Measurements from ENCODE around the gene CTNND1.
"Not testable (repeated sequence)": the region's sequence is repeated elsewhere in the genome, so short reads cannot be mapped to it uniquely, and the experiment has no call there.

CTNND1 gene

DNA sequence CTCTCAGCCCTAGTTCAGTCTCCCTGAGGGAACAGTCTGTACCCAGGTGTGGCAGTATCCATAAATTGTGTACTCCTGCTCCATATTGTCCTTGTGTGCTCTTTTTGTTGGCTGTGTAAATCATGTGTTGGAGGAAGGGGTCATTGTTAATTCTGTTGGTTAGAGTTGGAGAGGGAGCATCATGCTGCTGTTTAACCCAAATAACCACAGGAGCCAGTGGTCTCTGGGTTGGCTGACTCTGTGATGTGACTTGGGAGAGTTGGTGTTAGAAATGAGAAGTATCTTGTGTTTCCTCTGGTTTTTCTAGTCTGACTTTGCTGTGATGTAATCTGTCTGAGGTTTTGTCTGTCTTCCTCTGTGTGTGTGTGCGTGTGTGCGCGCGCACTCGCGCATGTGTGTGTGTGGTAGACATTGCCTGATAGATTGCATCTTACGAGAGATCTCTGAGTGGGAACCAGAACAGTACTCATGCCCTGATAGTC lies 30.5 kb downstream of the CTNND1 start:
- peak; percentile 71 to 91 (median 86) for DNase-seq

DNA sequence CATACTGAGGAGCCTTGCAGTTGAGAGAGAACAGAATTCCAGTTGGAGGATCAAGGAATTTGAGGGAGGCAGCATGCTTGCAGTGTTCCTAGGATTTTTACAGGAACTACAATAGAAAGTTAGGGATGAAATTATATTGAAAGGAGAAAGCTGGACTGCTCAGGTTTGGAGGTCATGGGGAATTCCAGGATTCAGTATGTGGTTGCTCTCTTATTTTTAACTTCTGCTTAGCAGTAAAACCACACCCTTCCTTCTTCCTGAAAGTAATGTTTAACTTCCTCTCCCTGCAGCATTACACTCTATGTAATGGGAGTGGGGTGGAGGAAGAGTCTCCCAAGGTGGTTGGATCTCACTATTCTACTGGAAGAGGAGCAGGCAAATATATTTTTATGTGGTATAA lies 31.3 kb downstream of the CTNND1 start:
- DNase-seq: no peak

DNA sequence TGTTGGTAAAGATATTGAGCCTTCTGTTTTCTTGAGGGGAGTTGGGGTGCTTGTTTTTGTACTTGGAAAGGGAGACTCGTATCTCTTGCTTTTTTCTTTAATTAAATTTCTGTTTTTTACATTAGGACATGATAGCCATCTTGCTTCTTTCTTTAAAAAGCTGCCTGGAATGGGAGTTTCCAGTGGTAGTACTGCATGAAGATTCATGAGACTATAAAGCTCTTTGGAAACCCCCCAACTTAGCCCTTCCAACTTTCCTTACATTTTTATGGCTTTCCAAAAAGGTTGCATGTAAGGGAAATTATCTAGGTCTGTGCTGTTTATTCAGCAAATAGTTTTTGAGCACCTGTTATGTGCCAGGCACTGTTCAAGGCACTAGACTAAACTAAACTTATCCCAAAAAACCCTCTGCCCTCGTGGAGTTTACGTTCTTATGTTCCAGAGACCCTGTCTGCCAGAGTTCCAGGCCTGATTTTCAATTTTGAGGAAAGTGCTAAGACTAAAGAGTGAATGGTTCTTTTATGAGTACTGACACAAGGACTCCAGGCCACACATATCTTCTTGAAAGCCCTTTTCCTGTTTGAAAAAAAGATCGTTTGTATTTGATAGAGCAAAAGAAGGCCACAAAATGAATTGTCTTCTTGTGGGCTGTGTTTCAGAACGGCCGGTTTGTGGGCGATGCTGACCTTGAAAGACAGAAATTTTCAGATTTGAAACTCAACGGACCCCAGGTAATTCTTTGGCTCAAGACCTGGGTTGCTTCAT lies 31.9 kb downstream of the CTNND1 start:
- DNase-seq: no peak

GRCh38 chr11:57798905-57799559 lies 37.4 kb downstream of the CTNND1 start:
- DNase-seq: no peak

DNA sequence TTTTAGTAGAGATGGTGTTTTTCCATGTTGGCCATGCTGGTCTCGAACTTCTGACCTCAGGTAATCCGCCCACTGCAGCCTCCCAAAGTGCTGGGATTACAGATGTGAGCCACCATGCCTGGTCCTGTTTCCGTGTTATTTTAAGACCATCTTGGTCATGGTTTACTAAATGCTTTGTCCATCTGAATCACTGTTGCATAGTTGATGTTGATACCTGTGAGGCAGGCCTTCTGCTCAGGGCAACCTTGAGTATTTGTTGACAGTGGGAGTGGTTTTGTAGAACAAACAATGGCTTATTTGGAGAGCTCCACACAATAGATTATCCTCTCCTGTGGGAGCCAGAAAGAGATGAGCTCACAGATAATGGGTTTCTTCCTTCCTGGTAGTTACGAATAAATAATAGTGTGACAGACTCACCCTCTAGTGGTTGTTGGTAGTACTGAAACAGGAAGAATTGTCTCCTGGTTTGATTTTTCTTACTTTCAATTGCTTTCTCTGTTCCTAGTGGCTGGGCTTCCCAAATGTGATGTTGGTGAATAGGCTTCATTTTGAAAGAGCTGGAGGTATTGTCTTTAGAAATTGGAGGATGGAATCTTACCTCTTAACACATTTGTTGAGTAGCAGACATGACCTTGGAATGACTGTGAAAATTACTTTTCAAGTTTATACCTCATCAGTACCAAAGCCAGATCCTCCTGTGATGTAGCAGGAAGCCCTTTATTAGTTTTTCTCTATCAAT lies 39.0 kb downstream of the CTNND1 start:
- peak in 3 of 6 experiments; percentile 47 to 71 (median 63) for DNase-seq

DNA sequence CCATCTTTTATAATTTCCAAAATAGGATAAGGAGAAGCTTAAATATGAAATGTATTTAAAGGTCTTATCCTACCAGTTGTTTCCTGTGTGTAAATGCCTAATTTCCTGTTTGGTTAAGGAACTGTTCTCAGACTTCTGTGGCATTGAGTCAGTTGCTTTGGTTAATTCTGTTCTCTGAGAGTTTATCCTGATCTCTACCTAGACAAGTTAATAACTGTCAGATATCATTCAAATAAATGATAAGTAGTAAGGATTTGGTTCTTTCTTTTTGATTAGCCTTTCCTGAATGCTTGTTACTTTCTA lies 39.5 kb downstream of the CTNND1 start:
- no peak for DNase-seq

- no peak for DNase-seq
Observed at GRCh38 chr11:57802411-57802810, 40.8 kb downstream of the CTNND1 start.

- no peak for DNase-seq
Observed at GRCh38 chr11:57804466-57804865, 42.9 kb downstream of the CTNND1 start.

DNA sequence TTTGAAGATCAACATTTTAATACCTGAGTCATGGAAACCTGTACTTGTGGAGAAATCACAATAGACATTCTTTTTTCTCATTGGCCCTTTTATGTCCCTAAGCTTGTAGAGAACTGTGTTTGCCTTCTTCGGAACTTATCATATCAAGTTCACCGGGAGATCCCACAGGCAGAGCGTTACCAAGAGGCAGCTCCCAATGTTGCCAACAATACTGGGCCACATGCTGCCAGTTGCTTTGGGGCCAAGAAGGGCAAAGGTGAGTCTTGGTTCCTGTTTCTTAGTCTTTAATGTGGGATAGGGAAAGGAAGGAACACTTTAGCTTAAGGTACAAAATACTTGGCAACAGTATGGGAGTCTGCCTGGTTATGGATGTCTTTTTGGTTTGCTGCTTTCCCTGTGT lies 44.2 kb downstream of the CTNND1 start:
- DNase-seq: no peak

DNA sequence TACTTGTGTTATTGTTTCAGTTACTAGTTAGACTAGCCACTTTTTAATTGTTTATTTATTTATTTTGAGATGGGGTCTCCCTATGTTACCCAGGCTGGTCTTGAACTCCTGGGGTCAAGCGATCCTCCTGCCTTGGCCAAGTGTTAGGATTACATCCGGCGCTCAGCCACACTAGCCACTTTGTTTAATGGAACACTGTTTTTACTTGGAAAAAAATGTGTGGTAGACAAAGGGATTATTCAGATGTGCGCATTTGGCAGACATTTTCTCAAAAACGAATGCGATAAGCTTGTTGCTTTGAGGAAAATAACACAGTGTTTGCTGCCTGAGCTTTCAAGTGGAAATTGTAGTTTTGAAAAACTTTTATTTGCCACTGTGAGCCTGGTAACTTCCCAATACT lies 51.0 kb downstream of the CTNND1 start:
- DNase-seq: no peak

DNA sequence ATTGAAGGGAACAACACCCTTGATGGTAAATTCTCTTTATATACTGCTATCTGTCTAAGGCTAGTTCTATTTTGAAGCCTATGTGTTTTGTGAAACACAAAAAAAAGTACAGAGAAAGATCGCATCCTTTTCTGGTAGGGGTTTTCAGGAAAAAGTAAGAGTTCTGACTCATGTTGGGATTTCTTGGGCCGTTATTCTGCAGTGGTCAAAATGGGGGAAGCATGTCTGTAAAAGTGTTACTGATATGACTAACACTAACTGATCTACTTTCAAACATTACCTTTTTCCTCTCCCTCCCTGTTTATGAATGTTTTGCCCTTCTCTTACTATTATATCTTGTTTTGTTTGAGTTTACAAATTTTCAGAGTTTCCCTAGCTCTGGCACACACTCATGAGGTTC lies 53.9 kb downstream of the CTNND1 start:
- DNase-seq: no peak

DNA sequence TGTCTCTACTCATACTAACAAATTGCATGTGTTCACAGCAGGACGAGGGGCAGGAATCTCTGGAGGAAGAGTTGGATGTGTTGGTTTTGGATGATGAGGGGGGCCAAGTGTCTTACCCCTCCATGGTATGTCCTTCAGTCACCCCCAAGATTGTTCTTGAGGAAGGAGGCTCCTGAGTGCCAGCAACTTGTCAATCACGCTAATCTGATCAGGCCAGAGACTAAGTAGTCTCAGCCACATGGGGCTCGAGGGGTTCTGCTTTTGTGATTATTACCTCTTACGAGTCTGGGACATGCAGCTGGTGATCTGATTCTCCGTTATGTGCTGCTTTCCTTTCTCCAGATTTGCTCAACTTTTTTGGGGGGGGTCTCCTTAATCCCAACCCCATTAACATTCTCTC lies 54.3 kb downstream of the CTNND1 start:
- no peak for DNase-seq

- no peak for DNase-seq
Observed at GRCh38 chr11:57818812-57819211, 57.2 kb downstream of the CTNND1 start.

DNA sequence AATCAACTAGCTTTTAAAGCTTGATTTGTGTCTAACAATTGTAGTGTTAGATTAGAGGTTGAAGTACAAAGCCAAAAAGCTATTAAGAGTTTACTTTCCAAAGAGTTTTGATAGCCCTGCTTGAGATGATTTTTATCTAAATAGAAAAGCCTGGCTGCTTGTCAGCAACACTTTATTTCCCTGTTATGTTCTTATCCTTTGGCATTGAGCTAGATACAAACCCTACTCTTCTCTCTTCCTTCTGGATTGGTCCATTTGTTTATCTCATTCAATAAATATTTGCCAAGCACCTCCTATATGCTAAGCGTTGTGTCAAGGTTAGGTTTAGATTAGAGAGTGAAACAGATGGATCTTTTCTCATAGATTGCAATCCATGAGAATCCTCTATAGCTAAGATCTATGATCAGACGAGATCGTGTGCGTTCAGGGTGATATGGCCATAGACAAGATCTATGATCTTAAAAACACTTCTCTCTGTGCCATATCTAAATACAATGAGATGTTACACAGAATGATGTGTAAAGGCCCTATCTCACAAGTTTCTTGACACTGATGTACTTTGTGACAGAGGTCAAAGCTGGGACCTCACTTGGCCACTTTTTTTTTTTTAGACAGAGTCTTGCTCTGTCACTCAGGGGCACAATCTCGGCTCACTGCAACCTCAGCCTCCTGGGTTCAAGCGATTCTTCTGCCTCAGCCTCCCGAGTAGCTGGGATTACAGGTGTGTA lies 57.8 kb downstream of the CTNND1 start:
- DNase-seq: no peak

DNA sequence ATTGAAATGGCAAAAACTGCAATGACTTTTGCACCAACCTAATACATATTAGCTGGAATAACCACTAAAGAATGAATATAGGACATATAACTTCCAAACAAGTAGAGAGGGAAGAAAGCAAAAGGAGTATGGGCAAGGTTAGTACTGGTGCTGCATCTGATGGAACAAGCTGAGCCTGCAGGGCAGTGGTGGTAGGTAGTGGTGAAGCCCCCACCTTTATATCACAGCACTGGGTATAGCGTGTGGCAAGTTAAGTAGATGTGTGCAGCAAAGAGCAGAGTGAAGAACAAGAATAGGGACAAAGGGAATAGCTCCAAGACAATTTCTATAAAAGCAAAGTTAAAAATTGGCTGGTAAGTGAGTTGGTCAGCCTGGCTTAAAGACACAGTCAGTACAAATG lies 62.3 kb downstream of the CTNND1 start:
- no peak for DNase-seq

GRCh38 chr11:57834852-57835251 lies 73.2 kb downstream of the CTNND1 start:
- no peak for DNase-seq

DNA sequence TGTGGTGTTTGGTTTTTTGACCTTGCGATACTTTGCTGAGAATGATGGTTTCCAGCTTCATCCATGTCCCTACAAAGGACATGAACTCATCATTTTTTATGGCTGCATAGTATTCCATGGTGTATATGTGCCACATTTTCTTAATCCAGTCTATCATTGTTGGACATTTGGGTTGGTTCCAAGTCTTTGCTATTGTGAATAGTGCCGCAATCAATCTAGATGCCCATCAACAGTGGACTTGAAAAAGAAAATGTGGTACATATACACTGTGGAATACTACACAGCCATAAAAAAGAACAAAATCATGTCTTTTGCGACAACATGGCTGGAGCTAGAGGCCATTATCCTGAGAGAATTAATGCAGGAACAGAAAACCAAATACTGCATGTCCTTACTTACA lies 77.0 kb downstream of the CTNND1 start:
- DNase-seq: not testable (repeated sequence)

DNA sequence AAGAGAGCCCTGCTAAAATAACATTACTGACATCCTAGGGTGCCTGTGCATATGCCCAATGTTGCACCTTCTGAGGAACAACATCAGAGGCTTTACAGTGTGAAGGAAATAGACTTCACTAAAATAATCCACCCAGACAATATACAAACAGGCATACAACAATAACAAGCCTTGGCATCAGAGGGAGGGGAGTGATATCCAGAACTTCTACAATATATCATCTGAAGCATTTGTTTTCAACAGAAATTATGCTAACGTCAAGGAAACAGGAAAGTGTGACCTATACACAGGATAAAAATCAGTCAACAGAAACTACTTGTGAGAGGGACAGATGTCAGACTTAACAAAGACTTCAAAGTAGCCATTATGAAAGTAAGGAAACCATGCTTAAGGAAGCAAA lies 81.3 kb downstream of the CTNND1 start:
- no peak for DNase-seq

GRCh38 chr11:57867966-57868365 lies 106.4 kb downstream of the CTNND1 start:
- DNase-seq: no peak

DNA sequence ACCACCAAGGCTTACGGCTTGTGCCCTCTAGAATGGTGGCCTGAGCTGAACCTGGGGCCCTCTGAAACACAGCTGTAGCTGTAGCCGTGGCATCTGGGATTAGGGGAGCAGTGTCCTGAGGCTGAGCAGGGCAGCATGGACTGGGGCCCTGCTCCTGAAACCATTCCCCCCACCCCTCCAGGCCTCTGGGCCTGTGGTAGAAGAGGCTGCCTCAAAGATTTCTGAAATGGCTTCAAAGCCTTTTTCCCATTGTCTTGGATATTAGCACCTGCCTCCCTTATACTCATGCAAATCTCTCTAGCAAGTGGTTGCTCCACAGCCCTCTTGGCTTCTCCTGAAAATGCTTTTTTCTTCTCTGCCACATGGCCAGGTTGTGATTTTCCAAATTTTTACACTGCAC lies 106.9 kb downstream of the CTNND1 start:
- DNase-seq: no peak
